Measurements from ENCODE around the gene GCC1.

GRCh38 chr7:127618042-127618441, 32.6 kb upstream of the GCC1 start, which contains the start of gene PAX4:
- TF ChIP-seq POLR2A (IDR thresholded peaks at IDR 0.05) (no peak), CTCF (IDR thresholded peaks at IDR 0.05) (no peak)

Data from body of pancreas (tissue), 4 donors.